GM12864 (cell line): ENCODE results near the gene NR2E1.

Source experiments
- DNase-seq: peaks from one replicate; pipeline ENCODE4 v3.0.0-alpha.2; 2011; ENCODE audit warnings: low read depth
- H3K4me3 ChIP-seq: 2 replicates; pipeline ENCODE4 v1.5.1; 2011; ENCODE audit warnings: mild to moderate bottlenecking, low read depth, low read length, control low read depth
- CTCF ChIP-seq: IDR thresholded peaks from 2 replicates; pipeline ENCODE4 v1.5.1; 2011; ENCODE audit warnings: low read depth, mild to moderate bottlenecking, moderate library complexity, low read length, control low read depth, inconsistent platforms; ENCODE audit errors: missing control alignments

The NR2E1 gene

GRCh38 chr6:108167449-108168089 lies 1.7 kb downstream of the NR2E1 start:
- H3K4me3 ChIP-seq, result no peak overlapping the region

GRCh38 chr6:108168090-108168463 lies 2.3 kb downstream of the NR2E1 start:
- DNase-seq, result no peak
- no peak overlapping the region for H3K4me3 ChIP-seq
- TF ChIP-seq CTCF, result no peak

More at GRCh38 chr6:108167449-108168089, 1.7 kb downstream of the NR2E1 start:
- DNase-seq, result no peak
- no peak for TF ChIP-seq CTCF

GRCh38 chr6:108168501-108169463 lies 3.0 kb downstream of the NR2E1 start:
- H3K4me3 ChIP-seq, result no peak overlapping the region

GRCh38 chr6:108169464-108170331 lies 3.9 kb downstream of the NR2E1 start:
- H3K4me3 ChIP-seq, result no peak overlapping the region
- DNase-seq, result no peak
- no peak for TF ChIP-seq CTCF

More at GRCh38 chr6:108168501-108169463, 3.0 kb downstream of the NR2E1 start:
- TF ChIP-seq CTCF, result peak; percentile 13
- DNase-seq, result no peak

GRCh38 chr6:108170332-108171290 lies 4.8 kb downstream of the NR2E1 start:
- no peak for TF ChIP-seq CTCF
- no peak for DNase-seq

More at GRCh38 chr6:108170332-108171290, 4.8 kb downstream of the NR2E1 start:
- H3K4me3 ChIP-seq, result no peak overlapping the region
